Peyer's patch (tissue), 4 donors: ENCODE results near the gene HYDIN.
"Not testable (repeated sequence)": the region's sequence is repeated elsewhere in the genome, so short reads cannot be mapped to it uniquely, and the experiment has no call there.

Experiments
- POLR2A ChIP-seq, 2 donors: fragments of 450-650 bp; IDR thresholded peaks; one replicate each; pipeline ENCODE4 v1.5.1; 2017; ENCODE audit warnings: antibody characterized with exemption in 2 of 2, mild to moderate bottlenecking in 2 of 2, moderate library complexity in 2 of 2
- TF ChIP-seq, protein P1 (sequence below), 6 experiments: fragments of 450-650 bp in 4 of 6; fragments of 200-600 bp in 2 of 6; sonication (generic) in 1 of 6; IDR thresholded peaks; one replicate each; pipeline ENCODE4 v1.5.1; 2017 to 2019; ENCODE audit warnings: antibody characterized with exemption in 6 of 6, mild to moderate bottlenecking in 3 of 6, moderate library complexity in 1 of 6

DNA sequence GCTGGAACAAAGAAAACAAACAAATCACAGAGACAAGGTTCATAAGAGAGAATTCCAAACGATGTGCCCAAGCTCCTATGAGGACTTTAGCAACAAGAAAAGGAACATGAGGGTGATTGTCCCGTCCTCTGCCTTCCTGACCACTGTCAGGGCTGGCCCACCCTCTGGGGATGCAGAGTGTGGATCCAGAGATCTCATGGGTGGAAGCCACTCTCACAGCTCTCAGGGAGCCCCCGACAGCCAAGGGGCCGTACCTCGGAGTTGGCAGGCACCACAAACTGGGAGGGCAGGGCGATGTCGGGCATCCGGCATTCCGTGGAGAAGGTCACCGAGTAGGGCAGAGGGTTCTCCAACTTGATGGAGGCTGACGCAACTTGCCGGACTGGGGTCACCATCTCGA, 412.4 kb downstream of the HYDIN start:
- TF ChIP-seq POLR2A (IDR thresholded peaks at IDR 0.05), result not testable (repeated sequence)
- TF ChIP-seq, protein P1, sequence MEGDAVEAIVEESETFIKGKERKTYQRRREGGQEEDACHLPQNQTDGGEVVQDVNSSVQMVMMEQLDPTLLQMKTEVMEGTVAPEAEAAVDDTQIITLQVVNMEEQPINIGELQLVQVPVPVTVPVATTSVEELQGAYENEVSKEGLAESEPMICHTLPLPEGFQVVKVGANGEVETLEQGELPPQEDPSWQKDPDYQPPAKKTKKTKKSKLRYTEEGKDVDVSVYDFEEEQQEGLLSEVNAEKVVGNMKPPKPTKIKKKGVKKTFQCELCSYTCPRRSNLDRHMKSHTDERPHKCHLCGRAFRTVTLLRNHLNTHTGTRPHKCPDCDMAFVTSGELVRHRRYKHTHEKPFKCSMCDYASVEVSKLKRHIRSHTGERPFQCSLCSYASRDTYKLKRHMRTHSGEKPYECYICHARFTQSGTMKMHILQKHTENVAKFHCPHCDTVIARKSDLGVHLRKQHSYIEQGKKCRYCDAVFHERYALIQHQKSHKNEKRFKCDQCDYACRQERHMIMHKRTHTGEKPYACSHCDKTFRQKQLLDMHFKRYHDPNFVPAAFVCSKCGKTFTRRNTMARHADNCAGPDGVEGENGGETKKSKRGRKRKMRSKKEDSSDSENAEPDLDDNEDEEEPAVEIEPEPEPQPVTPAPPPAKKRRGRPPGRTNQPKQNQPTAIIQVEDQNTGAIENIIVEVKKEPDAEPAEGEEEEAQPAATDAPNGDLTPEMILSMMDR (IDR thresholded peaks at IDR 0.05), result not testable (repeated sequence)
